OCI-LY1 (cell line): ENCODE measurements around the gene IRF1.

ENCODE experiments used
- CTCF ChIP-seq: fragments of 200-600 bp; sonication (generic), shearing (Covaris generic); IDR thresholded peaks from 2 replicates; pipeline ENCODE4 v1.5.1; 2017; ENCODE audit warnings: mild to moderate bottlenecking, antibody characterized with exemption, low read length, moderate library complexity, mixed read lengths
- EZH2 ChIP-seq: fragments of 200-600 bp; sonication (generic), shearing (Covaris generic); IDR thresholded peaks from 2 replicates; pipeline ENCODE4 v1.8.0; 2017; ENCODE audit warnings: borderline replicate concordance, mixed run types, mild to moderate bottlenecking, antibody characterized with exemption, low read length, moderate library complexity, mixed read lengths

GRCh38 chr5:132525299-132525724 is 34.7 kb upstream of the IRF1 start:
- no peak for TF ChIP-seq EZH2
- no peak for TF ChIP-seq CTCF
